Mucosa of rectum (tissue), 2 donors: Measurements from ENCODE around the gene BMPR2.

Experiments used
- H3K27ac ChIP-seq, 2 donors: one replicate each; pipeline ENCODE4 v1.7.0; 2013; ENCODE audit warnings: inconsistent platforms in 2 of 2, low read depth in 2 of 2, low read length in 2 of 2
- H3K27me3 ChIP-seq, 2 donors: one replicate each; pipeline ENCODE4 v1.7.0; 2013; ENCODE audit warnings: low read length in 2 of 2; ENCODE audit not compliant: control insufficient read depth in 2 of 2, insufficient read depth in 2 of 2
- H3K36me3 ChIP-seq, 2 donors: one replicate each; pipeline ENCODE4 v1.7.0; 2013; ENCODE audit warnings: low read length in 2 of 2; ENCODE audit not compliant: control insufficient read depth in 2 of 2, insufficient read depth in 2 of 2
- H3K4me1 ChIP-seq, 2 donors: one replicate each; pipeline ENCODE4 v1.7.0; 2013; ENCODE audit warnings: low read length in 2 of 2, mild to moderate bottlenecking in 1 of 2; ENCODE audit not compliant: control insufficient read depth in 2 of 2, insufficient read depth in 2 of 2
- H3K4me3 ChIP-seq, 2 donors: one replicate each; pipeline ENCODE4 v1.7.0; 2013; ENCODE audit warnings: low read length in 2 of 2
- H3K9ac ChIP-seq, 2 donors: one replicate each; pipeline ENCODE4 v1.7.0; 2013; ENCODE audit warnings: low read length in 2 of 2, low read depth in 1 of 2, mild to moderate bottlenecking in 1 of 2
- H3K9me3 ChIP-seq, 2 donors: one replicate each; pipeline ENCODE4 v1.7.0; 2013; ENCODE audit warnings: low read length in 2 of 2; ENCODE audit not compliant: control insufficient read depth in 2 of 2
- donor health status: healthy.
- donor health status: Normal muscosa, but diverticular disease.

Gene BMPR2

DNA sequence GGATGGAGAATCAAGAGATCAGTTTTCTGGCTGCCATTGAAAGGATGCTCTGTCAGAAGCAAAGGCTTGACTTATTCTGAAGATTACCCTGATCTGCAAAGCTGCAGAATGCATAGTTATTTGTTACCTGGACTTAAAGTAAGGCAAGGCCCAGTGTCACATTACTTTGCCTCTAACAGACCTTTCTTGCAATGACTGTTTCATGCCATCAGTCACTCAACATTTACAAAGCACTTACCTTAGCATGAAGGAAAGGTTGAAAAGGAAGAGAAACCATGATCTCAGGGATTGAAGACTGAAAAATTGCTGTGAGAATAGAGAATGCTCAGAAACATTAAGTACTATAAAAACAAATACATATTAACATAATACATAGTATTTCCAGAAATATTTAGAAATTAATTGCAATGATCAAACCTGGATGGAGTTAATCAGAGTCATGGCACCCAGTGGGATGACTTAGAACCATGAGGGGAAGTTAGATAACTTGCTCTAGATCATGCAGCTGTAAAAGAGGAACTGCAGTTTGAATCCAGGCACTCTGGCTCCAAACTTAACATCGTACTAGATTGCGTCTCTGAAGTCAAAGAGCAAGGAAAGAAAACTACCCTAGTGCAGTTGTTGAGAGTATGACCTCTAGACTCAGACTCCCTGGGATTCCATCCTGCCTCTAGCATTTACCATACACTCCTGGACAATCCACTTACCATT, 232.2 kb downstream of the BMPR2 start:
- Histone ChIP-seq H3K27me3 (no peaks in the 10 kb centered on the region), H3K4me3 (no peak overlapping the region), H3K36me3 (no peaks in the 10 kb centered on the region), H3K4me1 (peaks cover 3 to 10% of the 10 kb centered on the region in 2 donors), H3K27ac (no peak overlapping the region), H3K9ac (no peak overlapping the region), H3K9me3 (no peaks in the 10 kb centered on the region)

GRCh38 chr2:202609381-202610145, 233.4 kb downstream of the BMPR2 start:
- H3K9ac ChIP-seq: no peak overlapping the region
- peak overlapping the region; percentile 40 to 64 for H3K27ac ChIP-seq
- H3K36me3 ChIP-seq: no peaks in the 10 kb centered on the region
- no peaks in the 10 kb centered on the region for H3K27me3 ChIP-seq
- no peaks in the 10 kb centered on the region for H3K9me3 ChIP-seq
- H3K4me3 ChIP-seq: no peak overlapping the region
- H3K4me1 ChIP-seq: peaks cover 3 to 10% of the 10 kb centered on the region in 2 donors

DNA sequence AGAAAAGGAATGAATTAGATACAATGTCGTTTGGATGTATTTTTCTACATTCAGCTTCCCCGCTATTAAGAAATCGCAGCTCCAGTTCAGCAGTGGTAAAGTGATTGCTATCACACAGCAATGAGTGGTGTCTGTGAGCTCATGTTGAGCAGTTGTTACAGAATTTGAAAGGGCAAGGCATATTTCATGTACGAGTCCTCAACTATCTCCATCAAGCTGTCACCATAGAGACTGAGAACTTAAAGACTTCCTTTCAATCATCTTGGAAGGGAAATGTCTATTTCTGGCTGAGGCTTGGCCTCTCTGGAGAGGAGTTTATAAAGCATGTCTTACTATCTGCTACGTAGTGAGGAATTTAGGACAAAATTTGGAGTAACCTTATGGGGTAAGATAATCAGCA, 234.3 kb downstream of the BMPR2 start:
- Histone ChIP-seq H3K27ac (peak overlapping the region in 1 of 2 donors; percentile 64), H3K36me3 (no peaks in the 10 kb centered on the region), H3K9ac (no peak overlapping the region), H3K4me3 (no peak overlapping the region), H3K9me3 (no peaks in the 10 kb centered on the region), H3K27me3 (no peaks in the 10 kb centered on the region), H3K4me1 (peaks cover 3 to 10% of the 10 kb centered on the region in 2 donors)

- no peak overlapping the region for H3K9ac ChIP-seq
- no peak overlapping the region for H3K4me3 ChIP-seq
- H3K9me3 ChIP-seq: no peaks in the 10 kb centered on the region
- no peak overlapping the region for H3K27ac ChIP-seq
- H3K4me1 ChIP-seq: peaks cover 3 to 10% of the 10 kb centered on the region in 2 donors
- no peaks in the 10 kb centered on the region for H3K27me3 ChIP-seq
- H3K36me3 ChIP-seq: no peaks in the 10 kb centered on the region
Measured at GRCh38 chr2:202612145-202612544, 236.0 kb downstream of the BMPR2 start.

DNA sequence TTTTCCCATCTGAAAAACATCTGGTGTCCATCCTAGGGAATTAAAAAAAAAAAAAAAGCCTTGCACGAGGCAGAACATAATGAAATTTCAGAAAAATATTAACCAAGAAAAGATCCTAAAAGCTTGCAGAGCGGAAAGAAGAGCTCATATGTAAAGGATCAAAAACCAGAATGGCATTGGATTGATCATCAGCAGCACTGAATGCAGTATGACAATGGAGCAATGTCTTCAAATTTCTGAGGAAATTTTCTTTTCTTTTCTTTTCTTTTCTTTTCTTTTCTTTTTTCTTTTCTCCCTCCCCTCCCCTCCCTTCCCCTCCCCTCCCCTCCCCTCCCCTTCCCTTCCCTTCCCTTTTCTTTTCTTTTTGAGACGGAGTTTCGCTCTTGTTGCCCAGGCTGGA, 237.4 kb downstream of the BMPR2 start:
- Histone ChIP-seq H3K4me3 (no peak overlapping the region), H3K9ac (no peak overlapping the region), H3K27me3 (no peaks in the 10 kb centered on the region), H3K4me1 (peaks cover 3 to 10% of the 10 kb centered on the region in 2 donors), H3K27ac (no peak overlapping the region), H3K36me3 (no peaks in the 10 kb centered on the region), H3K9me3 (no peaks in the 10 kb centered on the region)
